ENCODE data around the gene FAM117A.

GRCh38 chr17:49734515-49735490 lies 29.1 kb downstream of the FAM117A start:
- no peak for TF ChIP-seq POLR2AphosphoS5 (IDR thresholded peaks at IDR 0.05; ENCODE audit: low read depth, low read length)
- TF ChIP-seq TAF1 (IDR thresholded peaks at IDR 0.05; ENCODE audit: borderline replicate concordance, low read depth, low read length): no peak
- no peak for TF ChIP-seq POLR2A (IDR thresholded peaks at IDR 0.05; ENCODE audit: low read depth, low read length)

All from GM12892 (cell line).